Common myeloid progenitor, CD34-positive (primary cell): ENCODE data around the gene LFNG.
"Not testable (repeated sequence)": the region's sequence is repeated elsewhere in the genome, so short reads cannot be mapped to it uniquely, and the experiment has no call there.

Experiments
- CTCF ChIA-PET: fragments of 350-600 bp; sonication (Branson Sonifier 250); formaldehyde crosslinking; loops from one replicate; lab custom pipeline; 2021; ENCODE audit warnings: antibody characterized with exemption; lab: Charles Lee
- POLR2A ChIA-PET: fragments of 350-600 bp; sonication (Branson Sonifier 250); formaldehyde crosslinking; loops from one replicate; lab custom pipeline; 2021; ENCODE audit warnings: antibody characterized with exemption; lab: Charles Lee
- DNase-seq, 3 donors: peaks; one replicate each; pipeline versions ENCODE4 v3.0.0 to v3.0.0-alpha.2; 2013
- H3K27ac ChIP-seq, 2 experiments: 1 replicate in 1 of 2; 2 replicates in 1 of 2; pipeline ENCODE4 v1.7.0; 2013; ENCODE audit warnings: inconsistent platforms in 2 of 2, low read length in 2 of 2, mild to moderate bottlenecking in 2 of 2, low read depth in 1 of 2, moderate library complexity in 1 of 2; ENCODE audit not compliant: severe bottlenecking in 2 of 2, insufficient read depth in 1 of 2, poor library complexity in 1 of 2
- H3K27me3 ChIP-seq, 5 experiments: replicated peaks in 2 of 5; 1 replicate in 3 of 5; 2 replicates in 2 of 5; pipeline versions ENCODE4 v1.6.1 to v1.7.0; 2013; ENCODE audit warnings: low read length in 4 of 5, mild to moderate bottlenecking in 2 of 5, moderate library complexity in 2 of 5, inconsistent platforms in 1 of 5; ENCODE audit not compliant: insufficient read depth in 5 of 5, control insufficient read depth in 4 of 5
- H3K36me3 ChIP-seq, 4 experiments: 1 replicate in 2 of 4; 2 replicates in 2 of 4; pipeline versions ENCODE4 v1.6.1 to v1.7.0; 2013; ENCODE audit warnings: low read length in 3 of 4, control low read depth in 1 of 4, mild to moderate bottlenecking in 1 of 4; ENCODE audit not compliant: control insufficient read depth in 4 of 4, insufficient read depth in 4 of 4
- H3K4me1 ChIP-seq, 4 experiments: 1 replicate in 3 of 4; 2 replicates in 1 of 4; pipeline versions ENCODE4 v1.6.1 to v1.7.1; 2013; ENCODE audit warnings: low read length in 3 of 4, mild to moderate bottlenecking in 3 of 4, control low read depth in 1 of 4, inconsistent platforms in 1 of 4, moderate library complexity in 1 of 4; ENCODE audit not compliant: control insufficient read depth in 4 of 4, insufficient read depth in 4 of 4; ENCODE audit errors: control extremely low read depth in 1 of 4
- H3K4me3 ChIP-seq, 7 experiments: 1 replicate in 4 of 7; 2 replicates in 3 of 7; pipeline versions ENCODE4 v1.5.1 to v1.7.0; 2013; ENCODE audit warnings: mild to moderate bottlenecking in 7 of 7, low read length in 6 of 7, moderate library complexity in 6 of 7, inconsistent platforms in 2 of 7, low read depth in 2 of 7, control low read depth in 1 of 7; ENCODE audit not compliant: insufficient read depth in 4 of 7, control insufficient read depth in 1 of 7; ENCODE audit errors: extremely low read depth in 1 of 7
- H3K9me3 ChIP-seq, 5 experiments: 1 replicate in 4 of 5; 2 replicates in 1 of 5; pipeline versions ENCODE4 v1.6.1 to v1.7.1; 2013; ENCODE audit warnings: low read length in 4 of 5, mild to moderate bottlenecking in 2 of 5, inconsistent platforms in 1 of 5, low read depth in 1 of 5, moderate library complexity in 1 of 5; ENCODE audit not compliant: control insufficient read depth in 4 of 5, insufficient read depth in 2 of 5; ENCODE audit errors: control extremely low read depth in 1 of 5
- WGBS: methylation state at CpG from one replicate; pipeline ENCODE4 v1.1.5; 2013; ENCODE audit not compliant: insufficient coverage; 5-methylcytosine and 5-hydroxymethylcytosine counted together

Gene LFNG

DNA sequence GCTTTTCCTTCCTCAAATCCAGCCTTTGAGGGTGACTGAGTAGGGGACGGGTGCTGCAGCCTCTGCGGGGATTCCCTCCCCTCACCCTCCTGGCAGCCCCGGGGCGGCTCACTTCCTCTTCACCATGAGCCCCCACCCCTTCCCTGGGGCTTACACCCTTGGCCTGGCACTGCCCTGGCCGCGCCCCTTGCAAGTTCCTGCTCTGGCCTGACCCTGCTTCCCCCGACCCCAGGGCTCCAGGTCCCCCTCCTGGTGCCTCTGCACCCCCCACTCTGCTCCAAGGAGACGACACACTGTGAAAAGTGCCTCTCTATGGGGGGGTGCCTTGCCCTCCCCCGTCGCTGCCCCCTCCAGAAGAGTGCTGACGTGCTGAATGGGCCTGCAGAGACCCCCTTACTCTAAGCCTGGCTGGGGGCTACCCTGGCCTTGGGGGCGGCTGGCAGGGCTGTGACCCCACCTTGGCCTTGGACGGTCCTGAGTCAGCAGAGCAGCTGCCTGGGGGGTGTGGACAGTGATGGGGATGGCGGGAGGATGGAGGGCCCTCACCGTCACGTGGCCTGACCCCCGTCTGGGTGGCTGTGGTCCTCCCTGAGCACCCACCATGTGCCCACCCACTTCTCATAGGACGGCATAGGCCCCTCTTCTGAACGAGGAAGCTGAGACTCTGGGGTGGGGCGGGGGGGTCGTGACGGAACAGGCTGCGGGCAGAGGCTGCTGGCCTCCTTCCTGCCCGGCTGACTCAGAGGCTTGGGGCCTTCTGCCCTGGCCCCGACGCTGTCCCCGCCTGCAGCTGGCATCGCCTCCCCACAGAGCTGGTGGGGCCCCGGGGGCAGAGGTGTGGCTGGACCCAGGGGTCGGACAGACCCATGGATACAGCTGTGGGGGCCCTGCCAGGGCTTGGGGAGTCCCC is 9.8 kb downstream of the LFNG start:
- POLR2A ChIA-PET, result interaction anchor here (0.5 to 2.7 kb wide), 9 partner anchors 9 to 249 kb away, joined by 3 to 28 read pairs (median 5); partner anchors contain the start of gene BRAT1

DNA sequence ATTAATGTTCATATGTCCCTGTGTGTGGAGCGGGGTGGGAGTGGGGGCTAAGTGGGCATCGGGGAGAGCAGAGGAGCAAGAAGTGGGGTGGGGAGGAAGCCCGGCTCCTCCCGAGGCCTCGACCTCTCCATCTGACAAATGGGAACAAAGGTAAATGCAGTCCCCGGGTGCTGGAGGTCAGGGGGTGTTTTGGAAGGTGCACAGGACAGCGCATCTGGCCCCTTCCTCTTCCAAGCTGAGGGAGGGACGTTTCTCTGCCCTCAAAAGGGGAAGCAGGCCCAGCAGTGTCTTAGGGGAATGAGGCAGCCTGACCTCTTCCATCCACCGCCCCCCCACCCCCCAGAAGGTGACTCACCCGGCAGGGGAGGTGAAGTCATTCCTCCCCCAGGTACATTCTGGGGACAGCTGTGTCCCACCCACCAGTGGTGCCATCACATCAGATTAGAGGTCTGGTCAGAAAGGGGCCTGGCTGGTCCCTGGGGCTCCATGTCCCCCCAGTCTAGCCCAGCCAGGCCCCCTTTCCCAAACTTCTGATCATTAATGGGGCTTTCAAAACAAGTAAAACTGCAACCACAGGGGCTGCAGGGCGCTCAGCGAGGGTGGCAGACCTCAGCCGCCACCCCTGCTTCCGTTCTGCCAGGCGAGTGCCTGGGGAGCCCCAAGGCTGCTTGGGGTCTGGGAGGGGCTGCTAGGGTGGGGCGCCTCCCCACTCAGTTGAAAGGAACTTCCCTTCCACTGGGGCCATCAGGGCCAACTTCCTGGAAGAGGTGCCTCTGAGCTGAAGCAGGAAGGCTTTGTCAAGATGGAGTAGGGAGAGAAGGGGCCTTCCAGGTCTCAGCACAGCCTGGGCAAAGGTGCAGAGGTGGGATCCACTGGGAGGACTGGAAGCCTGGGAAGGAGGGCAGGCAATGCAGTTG is 10.8 kb downstream of the LFNG start:
- CTCF ChIA-PET, result interaction anchor here (0.7 to 6.6 kb wide), 6 partner anchors 10 to 28 kb away, joined by 3 to 22 read pairs (median 4); partner anchors contain the start of gene IQCE
- peak overlapping the region; percentile 68 to 87 for H3K27ac ChIP-seq
- 2% methylated on average over 10 of the region's 16 CpGs for WGBS
- peaks cover 0 to 22% (median 7%) of the 10 kb centered on the region in 4 experiments for H3K36me3 ChIP-seq
- no peaks in the 10 kb centered on the region for H3K9me3 ChIP-seq
- H3K4me1 ChIP-seq, result peaks cover 6 to 62% (median 58%) of the 10 kb centered on the region in 4 experiments
- H3K4me3 ChIP-seq, result peak overlapping the region in 4 of 7 experiments; percentile 41 to 66 (median 46)
- POLR2A ChIA-PET, result interaction anchor here (1.1 to 2.7 kb wide), 8 partner anchors 10 to 169 kb away, joined by 3 to 28 read pairs (median 4); partner anchors contain the start of genes BRAT1 and IQCE
- no peaks in the 10 kb centered on the region for H3K27me3 ChIP-seq
- peak; percentile 78 to 97 (median 94) for DNase-seq

More for the DNA sequence above, 9.8 kb downstream of the LFNG start:
- H3K4me3 ChIP-seq, result peak overlapping the region in 5 of 7 experiments; percentile 27 to 66 (median 50)
- peak; percentile 88 to 97 (median 96) for DNase-seq
- peaks cover 6 to 71% (median 66%) of the 10 kb centered on the region in 4 experiments for H3K4me1 ChIP-seq
- H3K27ac ChIP-seq, result peak overlapping the region; percentile 68 to 87
- H3K36me3 ChIP-seq, result peaks cover 0 to 26% (median 9%) of the 10 kb centered on the region in 4 experiments
- H3K9me3 ChIP-seq, result no peaks in the 10 kb centered on the region
- WGBS, result under 1% methylated on average over 20 of the region's 30 CpGs
- CTCF ChIA-PET, result interaction anchor here (0.7 to 6.6 kb wide), 10 partner anchors 10 to 180 kb away, joined by 3 to 22 read pairs (median 5); partner anchors contain the start of gene IQCE
- H3K27me3 ChIP-seq, result no peaks in the 10 kb centered on the region

DNA sequence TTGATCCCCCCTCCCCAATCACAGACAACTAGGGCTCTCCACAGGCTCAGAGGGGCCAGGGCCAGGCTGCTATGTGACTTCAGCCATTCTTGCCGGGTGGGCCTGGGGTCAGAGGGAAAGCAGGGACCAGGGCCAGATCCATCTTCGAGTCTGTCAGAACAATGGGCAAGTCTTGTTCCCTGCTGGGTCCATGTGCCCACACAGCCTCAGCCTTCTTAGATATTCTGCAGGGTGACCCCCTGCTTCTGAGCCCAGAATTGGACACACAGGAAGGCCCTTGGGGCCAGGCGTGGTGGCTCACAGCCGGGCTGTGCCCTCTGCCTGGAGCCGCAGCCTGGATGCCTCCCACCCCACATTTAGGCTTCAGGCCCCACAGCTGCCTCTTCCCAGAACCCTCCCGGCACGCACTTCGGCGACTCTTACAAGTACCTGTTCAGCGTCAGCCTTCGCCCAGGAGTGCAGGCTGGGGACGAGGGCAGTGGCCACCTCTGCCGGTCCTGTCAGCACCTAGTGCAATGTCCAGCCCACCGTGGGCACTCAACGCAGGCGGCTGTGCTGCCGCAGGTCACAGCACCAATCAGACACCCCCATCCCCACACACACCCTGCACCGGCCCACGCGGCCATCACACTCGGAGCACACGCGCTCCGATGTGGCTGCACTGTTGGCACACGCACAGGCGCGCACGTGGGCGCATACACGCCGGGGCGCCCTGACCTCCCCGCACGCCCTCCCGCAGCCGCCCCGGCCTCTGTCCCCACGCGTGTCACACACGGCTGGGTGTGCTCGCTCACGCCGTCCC is 11.6 kb downstream of the LFNG start:
- not testable (repeated sequence) for H3K27me3 ChIP-seq, DNase-seq, H3K9me3 ChIP-seq
- peaks cover 0 to 14% (median 5%) of the 10 kb centered on the region in 4 experiments for H3K36me3 ChIP-seq
- WGBS, result 91% methylated on average over 20 of the region's 43 CpGs
- ChIA-PET POLR2A (interaction anchor here (1.1 to 1.2 kb wide), 2 partner anchors 28 to 168 kb away, joined by 3 read pairs; partner anchors contain the start of gene IQCE), CTCF (interaction anchor here (1.6 to 6.6 kb wide), 2 partner anchors 9 to 21 kb away, joined by 6 to 22 read pairs; no protein-coding TSS in a partner anchor)
- peaks cover 6 to 54% (median 49%) of the 10 kb centered on the region in 4 experiments for H3K4me1 ChIP-seq
- peak overlapping the region in 4 of 7 experiments; percentile 8 to 41 (median 23) for H3K4me3 ChIP-seq
- peak overlapping the region; percentile 68 to 87 for H3K27ac ChIP-seq

DNA sequence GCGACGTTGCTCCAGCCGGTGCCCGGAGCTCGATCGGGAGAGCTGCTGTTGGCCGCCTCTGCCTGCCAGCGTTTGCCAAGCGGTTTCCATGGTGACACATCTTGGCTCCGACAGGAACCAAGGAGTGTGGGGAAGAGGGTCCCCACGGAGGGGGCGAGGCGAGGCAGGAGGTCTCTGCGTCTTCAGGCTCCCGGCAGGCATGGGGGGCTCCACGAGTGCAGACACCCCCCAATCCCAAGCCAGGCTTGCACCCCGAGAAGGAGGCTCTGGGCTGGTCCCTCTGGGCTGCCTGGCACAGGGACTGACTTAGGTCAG is 12.2 kb downstream of the LFNG start:
- DNase-seq, CTCF ChIA-PET, H3K36me3 ChIP-seq, H3K9me3 ChIP-seq, H3K4me3 ChIP-seq, POLR2A ChIA-PET, H3K27me3 ChIP-seq, H3K27ac ChIP-seq: not testable (repeated sequence)
- H3K4me1 ChIP-seq, result peaks cover 6 to 49% (median 47%) of the 10 kb centered on the region in 4 experiments
- WGBS, result 98% methylated on average over 8 of the region's 17 CpGs

DNA sequence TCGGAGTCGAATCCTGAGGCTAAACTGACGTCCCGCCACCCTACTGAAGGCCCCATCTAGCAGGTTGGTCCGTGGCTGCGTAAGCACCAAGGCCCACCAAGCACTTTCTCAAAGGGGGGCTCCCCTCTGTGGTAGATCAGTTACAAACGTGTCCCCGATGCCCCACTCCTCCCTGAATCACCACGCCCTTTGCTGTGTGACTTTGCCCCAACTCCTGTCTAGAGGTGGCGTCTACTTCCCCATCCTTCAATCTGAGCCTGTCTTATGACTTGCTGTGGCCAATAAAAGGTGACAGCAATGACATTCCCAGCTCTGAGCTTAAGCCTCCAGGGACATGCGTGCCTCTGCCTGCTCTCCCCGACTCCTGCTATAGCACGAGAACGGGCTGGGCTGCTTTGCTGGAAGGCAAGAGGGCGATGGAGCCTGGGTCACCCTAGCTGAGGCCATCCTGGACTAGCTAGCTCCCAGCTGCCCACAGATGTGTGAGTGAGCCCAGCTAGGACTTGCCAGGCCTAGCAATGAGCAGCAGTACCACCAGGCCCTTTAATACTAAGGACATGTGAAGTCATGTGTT is 12.7 kb downstream of the LFNG start:
- DNase-seq, H3K27me3 ChIP-seq, H3K9me3 ChIP-seq, POLR2A ChIA-PET, CTCF ChIA-PET, H3K36me3 ChIP-seq, H3K4me3 ChIP-seq, H3K27ac ChIP-seq: not testable (repeated sequence)
- H3K4me1 ChIP-seq, result peaks cover 6 to 44% (median 42%) of the 10 kb centered on the region in 4 experiments
- WGBS, result 83% methylated on average over 6 of the region's 15 CpGs

DNA sequence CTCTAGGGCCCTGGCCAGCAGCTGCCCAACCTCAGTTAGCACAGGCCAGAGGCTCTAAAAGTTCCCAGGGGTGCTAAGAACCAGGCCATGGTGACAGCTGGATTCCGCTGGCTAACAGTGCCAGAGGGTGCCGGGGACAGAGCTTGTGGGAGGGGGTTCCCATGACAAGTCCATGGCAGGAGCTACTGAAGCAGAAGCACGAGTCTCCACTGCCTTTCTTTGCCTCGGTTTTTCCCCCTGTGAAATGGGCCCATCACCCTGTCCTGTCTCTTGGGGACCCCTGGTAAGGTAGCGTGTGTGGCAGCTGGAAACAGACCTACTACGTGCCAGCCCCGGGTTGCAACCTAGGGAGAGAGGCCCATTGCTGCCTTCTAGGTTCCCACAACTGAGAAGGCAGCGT is 13.2 kb downstream of the LFNG start:
- DNase-seq, POLR2A ChIA-PET, H3K4me3 ChIP-seq, H3K9me3 ChIP-seq, CTCF ChIA-PET, H3K27me3 ChIP-seq, H3K27ac ChIP-seq, H3K36me3 ChIP-seq: not testable (repeated sequence)
- peaks cover 6 to 39% (median 37%) of the 10 kb centered on the region in 4 experiments for H3K4me1 ChIP-seq
- WGBS, result no CpG with 5 or more reads among the region's 8 CpGs
